T-helper 17 cell (primary cell): ENCODE data around the gene CAMSAP3. TPM values are rescaled to one million over a fixed set of nuclear protein-coding genes. Genes with fewer than 3 reads are reported as not detected.

Experiments used
- ATAC-seq: fragments of 150-1000 bp; cut with Tn5 transposase; 2 replicates; pipeline ENCODE4 v1.10.0; 2021; ENCODE audit warnings: mild to moderate bottlenecking, moderate library complexity
- DNase-seq, 3 donors: peaks; one replicate each; pipeline versions ENCODE4 v3.0.0 to v3.0.0-alpha.2; 2020 to 2021
- H3K9me3 ChIP-seq: one replicate; pipeline ENCODE4 v1.7.0; 2013; ENCODE audit warnings: low read length, mild to moderate bottlenecking; ENCODE audit not compliant: control insufficient read depth, poor library complexity, severe bottlenecking
- H3K27ac Mint-ChIP-seq: one replicate; pipeline ENCODE4 v1.8.0; 2022; ENCODE audit warnings: mild to moderate bottlenecking, moderate library complexity, mixed read lengths
- H3K27me3 Mint-ChIP-seq: one replicate; pipeline ENCODE4 v1.8.0; 2022; ENCODE audit warnings: mixed read lengths
- H3K36me3 Mint-ChIP-seq: one replicate; pipeline ENCODE4 v1.8.0; 2022; ENCODE audit warnings: low read depth, mixed read lengths
- H3K4me1 Mint-ChIP-seq: one replicate; pipeline ENCODE4 v1.8.0; 2022; ENCODE audit warnings: mild to moderate bottlenecking, mixed read lengths
- H3K4me3 Mint-ChIP-seq: one replicate; pipeline ENCODE4 v1.8.0; 2022; ENCODE audit warnings: mild to moderate bottlenecking, moderate library complexity, mixed read lengths
- total RNA-seq, 4 donors: library from RNA in 2 of 4; stranded (reverse) in 2 of 4; gene quantifications; one replicate each; pipeline ENCODE4 v1.2.3 and lab custom pipeline; 2022 to 2026

CAMSAP3 gene
- total RNA-seq (under 1 TPM; 0.12 to 0.44 TPM), total RNA-seq (lab: John Stamatoyannopoulos, UW) (0.15 to 0.23 reads per million in 2 donors)

GRCh38 chr19:7595466-7596133, at the start of gene CAMSAP3:
CAMSAP3 (plus strand) TSS chr19:7595863; CDS start chr19:7596003, 140 bp downstream.
- H3K27me3 Mint-ChIP-seq: peaks cover 53% of the 10 kb centered on the region
- DNase-seq (peak in 2 of 3 donors; percentile 26 to 31), ATAC-seq (peak; percentile 84)
- H3K27ac Mint-ChIP-seq: no peak within 1 kb of the TSS
- peaks cover 5% of the 10 kb centered on the region for H3K36me3 Mint-ChIP-seq
- H3K4me3 Mint-ChIP-seq: peak within 1 kb of the TSS; percentile 83
- H3K9me3 ChIP-seq: no peaks in the 10 kb centered on the region
- peaks cover 9% of the 10 kb centered on the region for H3K4me1 Mint-ChIP-seq

GRCh38 chr19:7545904-7546303, 49.8 kb upstream of the CAMSAP3 start:
- Mint-ChIP-seq H3K36me3 (peaks cover 5% of the 10 kb centered on the region), H3K4me3 (no peak overlapping the region), H3K4me1 (peaks cover 5% of the 10 kb centered on the region), H3K27ac (no peak overlapping the region), H3K27me3 (no peaks in the 10 kb centered on the region)
- no peak for DNase-seq
- no peaks in the 10 kb centered on the region for H3K9me3 ChIP-seq
- ATAC-seq: no peak

GRCh38 chr19:7547159-7547558, 48.5 kb upstream of the CAMSAP3 start:
- no peak for ATAC-seq
- Mint-ChIP-seq H3K27me3 (no peaks in the 10 kb centered on the region), H3K36me3 (peaks cover 5% of the 10 kb centered on the region), H3K4me3 (no peak overlapping the region), H3K27ac (no peak overlapping the region), H3K4me1 (peaks cover 5% of the 10 kb centered on the region)
- no peak for DNase-seq
- H3K9me3 ChIP-seq: no peaks in the 10 kb centered on the region

- no peak overlapping the region for H3K4me3 Mint-ChIP-seq
- no peak for DNase-seq
- no peaks in the 10 kb centered on the region for H3K27me3 Mint-ChIP-seq
- H3K9me3 ChIP-seq: no peaks in the 10 kb centered on the region
- H3K4me1 Mint-ChIP-seq: peaks cover 3% of the 10 kb centered on the region
- H3K36me3 Mint-ChIP-seq: peaks cover 6% of the 10 kb centered on the region
- no peak overlapping the region for H3K27ac Mint-ChIP-seq
- ATAC-seq: no peak
These were observed 46.1 kb upstream of the CAMSAP3 start for GRCh38 chr19:7549429-7550148.

- Mint-ChIP-seq H3K4me1 (peaks cover 3% of the 10 kb centered on the region), H3K4me3 (no peak overlapping the region), H3K27ac (no peak overlapping the region), H3K27me3 (no peaks in the 10 kb centered on the region), H3K36me3 (peaks cover 6% of the 10 kb centered on the region)
- no peak for ATAC-seq
- H3K9me3 ChIP-seq: no peaks in the 10 kb centered on the region
- no peak for DNase-seq
These were observed 45.4 kb upstream of the CAMSAP3 start for GRCh38 chr19:7550169-7550770.

- H3K4me3 Mint-ChIP-seq: no peak overlapping the region
- H3K27me3 Mint-ChIP-seq: no peaks in the 10 kb centered on the region
- H3K36me3 Mint-ChIP-seq: peaks cover 4% of the 10 kb centered on the region
- peak; percentile 85 for ATAC-seq
- H3K9me3 ChIP-seq: no peaks in the 10 kb centered on the region
- H3K4me1 Mint-ChIP-seq: no peaks in the 10 kb centered on the region
- no peak overlapping the region for H3K27ac Mint-ChIP-seq
- DNase-seq: no peak
These were observed 44.5 kb upstream of the CAMSAP3 start for GRCh38 chr19:7550987-7551761.

- H3K4me1 Mint-ChIP-seq: no peaks in the 10 kb centered on the region
- DNase-seq (no peak), ATAC-seq (no peak)
- no peak overlapping the region for H3K27ac Mint-ChIP-seq
- no peaks in the 10 kb centered on the region for H3K9me3 ChIP-seq
- H3K4me3 Mint-ChIP-seq: no peak overlapping the region
- peaks cover 4% of the 10 kb centered on the region for H3K36me3 Mint-ChIP-seq
- no peaks in the 10 kb centered on the region for H3K27me3 Mint-ChIP-seq
These were observed 42.9 kb upstream of the CAMSAP3 start for GRCh38 chr19:7552781-7553180.

GRCh38 chr19:7554565-7554964, 41.1 kb upstream of the CAMSAP3 start:
- Mint-ChIP-seq H3K4me3 (no peak overlapping the region), H3K36me3 (peaks cover 7% of the 10 kb centered on the region), H3K27me3 (no peaks in the 10 kb centered on the region), H3K4me1 (no peaks in the 10 kb centered on the region), H3K27ac (no peak overlapping the region)
- no peaks in the 10 kb centered on the region for H3K9me3 ChIP-seq
- DNase-seq: no peak
- no peak for ATAC-seq

- ATAC-seq: peak; percentile 41
- no peak overlapping the region for H3K27ac Mint-ChIP-seq
- H3K27me3 Mint-ChIP-seq: no peaks in the 10 kb centered on the region
- H3K9me3 ChIP-seq: no peaks in the 10 kb centered on the region
- no peaks in the 10 kb centered on the region for H3K4me1 Mint-ChIP-seq
- no peak overlapping the region for H3K4me3 Mint-ChIP-seq
- H3K36me3 Mint-ChIP-seq: peaks cover 7% of the 10 kb centered on the region
- no peak for DNase-seq
These were observed 40.4 kb upstream of the CAMSAP3 start for GRCh38 chr19:7554990-7555864.

- DNase-seq: no peak
These were observed 38.9 kb upstream of the CAMSAP3 start for GRCh38 chr19:7556696-7557315.

GRCh38 chr19:7558667-7559066, 37.0 kb upstream of the CAMSAP3 start:
- Mint-ChIP-seq H3K36me3 (peaks cover 3% of the 10 kb centered on the region), H3K27ac (no peak overlapping the region), H3K4me1 (no peaks in the 10 kb centered on the region)

More at GRCh38 chr19:7556696-7557315, 38.9 kb upstream of the CAMSAP3 start:
- Mint-ChIP-seq H3K36me3 (peaks cover 7% of the 10 kb centered on the region), H3K4me1 (no peaks in the 10 kb centered on the region), H3K4me3 (peak overlapping the region; percentile 12), H3K27me3 (no peaks in the 10 kb centered on the region), H3K27ac (no peak overlapping the region)
- H3K9me3 ChIP-seq: no peaks in the 10 kb centered on the region
- ATAC-seq: no peak

GRCh38 chr19:7559102-7559501, 36.6 kb upstream of the CAMSAP3 start:
- Mint-ChIP-seq H3K4me3 (no peak overlapping the region), H3K27ac (no peak overlapping the region), H3K36me3 (peaks cover 3% of the 10 kb centered on the region), H3K4me1 (no peaks in the 10 kb centered on the region), H3K27me3 (no peaks in the 10 kb centered on the region)
- no peak for ATAC-seq
- H3K9me3 ChIP-seq: no peaks in the 10 kb centered on the region
- no peak for DNase-seq

More at GRCh38 chr19:7558667-7559066, 37.0 kb upstream of the CAMSAP3 start:
- H3K27me3 Mint-ChIP-seq: no peaks in the 10 kb centered on the region
- ATAC-seq (no peak), DNase-seq (no peak)
- H3K4me3 Mint-ChIP-seq: no peak overlapping the region
- H3K9me3 ChIP-seq: no peaks in the 10 kb centered on the region
